GM19328 (cell line): Measurements from ENCODE around the gene MAML2.
A peak's percentile ranks its signal among the peaks of the same experiment; 100 is the strongest.

Experiments used
- ATAC-seq: cut with Tn5 transposase; IDR thresholded peaks from one replicate; pipeline ENCODE4 v1.9.1; 2021; ENCODE audit warnings: mild to moderate bottlenecking, moderate library complexity; ENCODE audit not compliant: unreplicated experiment

MAML2 gene

DNA sequence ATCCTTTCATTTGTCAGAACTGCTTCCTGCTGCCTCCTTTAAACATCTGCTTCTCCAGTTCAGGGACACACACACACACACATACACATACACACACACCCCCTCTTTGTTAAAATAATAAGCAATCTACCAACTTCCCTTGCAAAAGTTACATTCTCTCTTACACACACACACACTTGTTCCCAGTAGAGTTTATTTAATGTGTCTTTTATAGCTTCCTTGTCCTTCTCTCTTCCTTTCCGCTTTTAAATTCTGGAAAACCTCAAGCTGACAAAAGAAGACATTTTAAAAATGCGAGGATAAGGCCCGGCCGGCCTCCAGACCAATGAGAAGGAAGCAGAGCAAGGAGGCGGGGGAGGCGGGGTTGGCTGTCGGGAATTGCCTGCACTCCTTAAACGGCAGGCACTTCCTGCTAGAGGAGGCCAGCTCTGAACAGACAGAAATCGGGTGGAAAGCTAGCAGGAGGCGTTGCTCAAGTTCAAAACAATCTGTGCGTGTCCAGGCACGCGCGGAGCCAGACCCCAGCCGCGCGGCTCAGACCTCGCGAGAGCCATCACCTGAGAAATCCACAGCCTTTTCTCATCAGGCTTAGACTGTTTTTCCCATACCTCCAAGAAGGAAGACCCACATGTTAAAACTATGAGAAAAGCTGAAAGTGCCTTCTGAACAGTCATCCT, 99.9 kb downstream of the MAML2 start:
- ATAC-seq = peak; percentile 94

DNA sequence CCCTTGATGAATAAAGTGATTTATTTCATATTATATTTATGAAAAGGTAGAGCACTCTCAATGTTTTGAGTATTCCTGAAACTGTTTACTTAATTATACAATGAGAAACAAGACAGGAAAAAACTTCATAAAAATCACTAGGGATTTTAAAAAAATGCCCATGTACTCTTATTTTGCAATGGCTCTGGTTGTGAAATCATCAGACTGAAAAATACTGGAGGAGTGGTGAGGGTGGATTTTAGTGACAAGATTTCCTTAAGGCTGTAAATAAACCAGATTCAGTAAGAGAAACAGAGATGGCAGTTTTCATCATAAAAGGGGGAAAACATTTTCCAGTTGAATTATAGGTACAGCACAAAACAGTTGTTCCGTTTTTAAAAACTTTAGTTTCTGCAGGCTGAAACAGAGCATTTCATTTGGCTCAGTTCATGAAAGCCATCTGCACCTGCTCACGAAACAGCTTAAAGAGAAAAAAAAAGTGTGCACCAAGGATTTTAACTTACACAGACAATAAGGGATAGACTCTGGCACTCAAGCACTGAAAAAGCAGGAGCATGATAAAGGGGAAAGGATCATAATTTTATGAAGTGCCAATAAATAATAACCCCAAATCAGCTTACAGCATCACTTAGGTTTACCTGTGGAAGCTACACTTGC, 100.7 kb downstream of the MAML2 start:
- no peak for ATAC-seq

DNA sequence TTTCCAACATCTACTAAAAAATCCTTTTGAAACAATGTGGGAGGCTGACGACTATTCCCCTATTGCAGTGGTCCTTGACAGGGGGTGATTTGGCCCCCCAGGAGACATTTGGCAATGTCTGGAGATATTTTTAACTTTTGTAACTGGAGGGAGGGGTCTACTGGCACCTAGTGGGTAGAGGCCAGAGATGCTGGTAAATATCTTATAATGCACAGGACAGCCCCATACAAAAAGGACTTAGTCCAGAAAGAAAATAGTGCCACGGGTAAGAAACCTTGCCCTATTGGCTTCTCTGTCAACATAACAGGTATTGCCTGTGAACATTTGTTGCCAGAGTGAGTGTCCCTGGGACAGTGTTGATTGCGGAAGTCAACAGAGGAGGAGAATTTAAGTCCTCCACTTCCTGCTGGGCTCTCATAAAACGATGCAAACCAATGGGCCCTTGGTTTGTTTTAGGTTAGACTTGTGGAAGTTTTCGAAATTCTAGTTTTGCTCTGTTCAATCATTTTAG, 101.6 kb downstream of the MAML2 start:
- no peak for ATAC-seq

DNA sequence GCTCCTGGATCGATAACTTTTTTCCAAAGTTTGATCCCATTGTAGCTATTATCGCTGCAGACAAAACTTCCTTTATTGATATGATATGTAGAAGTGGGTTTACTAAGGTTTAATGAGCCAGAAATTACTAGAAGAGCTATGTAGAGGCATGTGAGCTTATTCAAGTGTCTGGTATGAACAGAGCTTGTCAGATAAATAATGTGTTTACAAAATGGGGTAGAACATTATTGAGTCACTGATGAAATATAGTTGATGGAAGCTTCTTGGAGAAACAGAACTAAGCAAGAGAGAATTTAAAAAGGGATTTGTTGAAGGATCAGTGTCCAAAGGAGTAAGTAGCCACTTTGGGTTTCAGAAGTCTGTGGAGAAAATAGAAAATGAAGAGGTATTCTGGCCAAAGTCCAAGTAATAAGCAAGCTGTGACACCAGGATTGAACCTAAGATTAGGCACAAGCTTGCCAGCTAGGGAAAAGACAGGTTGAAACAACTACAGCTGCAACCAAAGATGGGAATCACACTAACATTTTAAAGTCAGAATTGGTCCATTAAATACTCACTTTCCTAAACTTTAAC, 104.3 kb downstream of the MAML2 start:
- ATAC-seq = no peak

DNA sequence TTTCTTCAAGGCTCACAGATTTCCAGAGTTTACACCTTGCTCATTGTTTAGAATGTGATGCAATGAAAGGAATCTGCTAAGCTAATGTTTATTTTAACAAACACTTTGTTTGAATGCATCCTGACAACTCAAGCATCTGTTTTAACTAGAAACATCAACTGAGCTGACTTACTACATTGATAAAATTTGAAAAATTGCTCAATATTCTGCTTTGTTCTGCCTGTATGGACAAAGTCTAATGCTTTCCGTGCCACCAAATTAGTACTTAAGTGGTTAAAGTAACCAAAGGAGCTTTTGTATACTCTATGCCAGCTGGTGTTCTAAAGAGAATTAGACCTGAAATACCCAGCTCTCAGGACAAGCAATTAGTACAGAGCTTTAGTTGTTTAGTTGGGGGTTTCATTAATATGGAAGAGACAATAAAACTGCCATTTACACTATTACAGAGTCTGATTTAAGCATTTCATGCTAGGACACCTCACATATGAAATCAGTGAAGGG, 105.2 kb downstream of the MAML2 start:
- ATAC-seq = no peak

DNA sequence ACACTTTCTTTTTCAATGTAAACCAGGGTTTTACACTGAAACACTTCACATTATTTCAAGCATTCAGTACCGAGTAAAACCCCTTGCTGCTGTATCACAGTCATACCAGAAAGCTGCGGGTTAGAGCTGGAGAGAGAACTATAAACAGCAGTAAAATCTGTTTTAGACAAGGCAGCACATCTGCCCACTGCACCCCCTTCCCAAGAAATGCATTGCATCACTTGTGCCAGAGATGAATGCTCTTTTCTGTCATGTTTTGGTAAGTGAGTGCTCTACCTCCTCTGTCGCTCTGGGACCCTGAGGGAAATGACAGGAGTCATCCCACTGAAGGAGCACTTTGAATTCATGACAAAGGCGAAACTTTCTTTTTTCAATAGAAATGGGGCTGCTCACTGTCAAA, 107.2 kb downstream of the MAML2 start:
- peak; percentile 85 for ATAC-seq

DNA sequence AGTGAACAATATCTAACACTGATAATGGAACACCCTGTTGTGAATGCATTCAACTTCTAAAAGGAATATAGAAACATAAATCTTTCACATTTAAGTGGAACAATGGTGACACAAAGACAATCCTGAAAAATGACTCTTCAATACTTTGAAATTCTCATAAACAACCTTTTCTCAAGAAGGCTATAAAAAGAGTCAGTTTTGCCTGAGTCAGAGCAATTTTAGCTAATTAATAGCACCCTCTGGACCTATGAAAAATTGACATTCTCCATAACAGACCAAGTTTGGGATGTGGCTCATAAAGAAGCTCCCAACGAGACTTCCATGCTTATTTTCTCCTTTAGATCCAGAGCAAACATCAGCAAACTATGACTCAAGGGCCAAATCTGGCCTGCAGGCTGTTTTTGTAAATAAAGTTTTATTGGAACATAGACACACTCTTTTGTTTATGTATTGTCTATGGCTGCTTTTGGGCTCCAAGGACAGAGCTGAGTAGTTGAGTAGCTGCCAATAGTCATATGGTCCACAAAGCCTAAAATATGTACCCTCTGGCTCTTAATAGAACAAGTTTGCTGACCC, 108.0 kb downstream of the MAML2 start:
- peak; percentile 1 for ATAC-seq

DNA sequence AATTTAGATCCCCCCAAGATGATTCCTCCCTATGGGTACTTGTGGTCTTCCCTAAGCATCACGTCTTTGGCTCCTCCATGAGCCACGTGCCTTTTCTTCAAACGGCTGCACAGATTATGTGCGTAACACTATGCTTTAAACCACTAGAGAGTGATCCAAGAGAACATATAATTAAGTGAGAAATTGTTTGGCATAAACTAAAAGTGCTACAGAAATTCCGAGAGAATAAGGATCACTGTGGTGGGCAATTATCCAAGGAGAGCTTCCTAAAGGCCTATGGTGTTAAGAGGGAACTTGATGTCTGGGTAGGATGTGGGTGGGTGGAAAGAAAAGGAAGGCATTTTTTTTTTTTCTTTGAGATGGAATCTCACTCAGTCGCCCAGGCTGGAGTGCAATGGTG, 110.9 kb downstream of the MAML2 start:
- ATAC-seq = no peak

DNA sequence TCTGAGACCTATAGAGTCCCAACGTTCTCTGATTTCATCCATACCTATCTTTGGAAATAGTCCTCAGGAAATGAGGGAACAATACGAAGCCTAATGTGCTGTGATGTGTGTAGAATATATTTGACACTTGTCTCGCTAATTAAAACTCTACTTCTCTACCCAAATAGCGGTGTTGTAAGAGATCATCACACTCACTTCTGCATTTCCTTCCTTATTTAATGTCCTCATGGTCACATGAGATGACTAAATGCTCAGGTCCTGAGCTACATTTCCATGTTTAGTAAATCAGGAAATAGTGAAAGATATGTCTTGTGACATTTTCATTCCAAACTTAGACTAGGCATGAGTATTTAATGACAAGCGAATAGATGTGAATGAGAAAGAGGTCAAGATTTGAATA, 112.3 kb downstream of the MAML2 start:
- no peak for ATAC-seq

DNA sequence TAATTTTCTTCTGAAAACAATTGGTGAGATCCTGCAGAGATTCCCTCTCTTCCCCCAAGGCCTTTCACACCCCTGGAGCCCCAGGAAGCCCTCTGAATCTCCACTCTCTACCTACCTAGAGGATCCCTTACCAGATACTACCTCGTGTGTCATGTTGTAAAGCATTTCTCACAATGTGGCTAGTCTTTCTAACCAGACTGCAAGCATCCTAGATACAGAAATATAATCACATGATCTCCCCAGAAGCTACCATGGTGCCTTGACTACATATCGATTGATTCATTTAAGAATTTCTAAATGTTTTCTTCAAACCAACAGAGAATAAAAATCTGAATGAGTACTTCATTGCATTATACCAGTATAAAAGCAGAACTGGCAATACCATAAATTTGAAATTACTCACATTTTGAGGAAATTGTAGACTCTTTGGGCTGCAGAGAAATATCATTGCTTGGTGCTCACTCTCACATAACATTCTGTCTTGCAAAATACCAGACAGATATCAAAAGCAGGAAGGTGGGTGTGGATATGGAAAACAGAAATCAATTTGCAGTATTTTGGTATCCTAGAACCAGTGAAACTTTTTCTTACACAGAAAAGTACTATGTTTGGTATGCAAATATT, 113.5 kb downstream of the MAML2 start:
- no peak for ATAC-seq

DNA sequence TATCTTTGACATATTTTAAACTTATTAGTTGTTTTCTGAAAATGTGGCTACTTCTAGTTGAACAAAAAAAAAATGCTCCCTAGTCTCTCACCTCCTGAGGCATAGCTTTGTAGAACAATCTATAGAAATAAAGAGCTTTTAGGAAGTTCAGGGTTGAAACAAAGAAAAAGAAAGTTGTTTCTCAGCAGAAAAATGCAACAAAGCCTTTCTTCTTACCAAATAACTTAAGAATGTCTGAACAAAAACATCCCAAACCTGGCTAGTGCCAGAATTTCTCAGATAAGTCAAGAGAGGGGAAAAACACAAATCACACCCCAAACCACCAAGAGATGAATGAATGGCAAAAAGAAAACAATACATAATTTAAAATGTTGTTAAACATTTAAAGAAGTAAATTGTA, 114.1 kb downstream of the MAML2 start:
- no peak for ATAC-seq

DNA sequence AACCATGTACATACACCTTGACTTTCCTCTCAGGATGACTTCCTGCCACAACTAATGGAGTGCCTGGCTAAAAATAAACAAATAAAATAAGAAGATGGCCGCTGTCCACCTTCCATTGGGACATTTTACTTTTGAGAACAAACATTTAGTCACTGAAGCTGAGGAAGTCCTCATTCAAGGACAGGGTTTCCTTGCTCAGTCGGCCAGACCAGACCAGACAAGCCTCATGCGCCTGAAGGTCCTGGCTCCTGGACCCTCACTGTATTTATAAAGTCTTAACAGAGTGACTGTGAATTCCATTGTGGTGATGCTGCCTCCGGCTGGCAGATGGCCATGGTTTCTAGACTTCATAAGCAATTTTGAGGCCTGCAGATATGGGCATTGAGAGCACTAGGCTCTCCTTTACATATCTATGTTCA, 114.5 kb downstream of the MAML2 start:
- no peak for ATAC-seq

DNA sequence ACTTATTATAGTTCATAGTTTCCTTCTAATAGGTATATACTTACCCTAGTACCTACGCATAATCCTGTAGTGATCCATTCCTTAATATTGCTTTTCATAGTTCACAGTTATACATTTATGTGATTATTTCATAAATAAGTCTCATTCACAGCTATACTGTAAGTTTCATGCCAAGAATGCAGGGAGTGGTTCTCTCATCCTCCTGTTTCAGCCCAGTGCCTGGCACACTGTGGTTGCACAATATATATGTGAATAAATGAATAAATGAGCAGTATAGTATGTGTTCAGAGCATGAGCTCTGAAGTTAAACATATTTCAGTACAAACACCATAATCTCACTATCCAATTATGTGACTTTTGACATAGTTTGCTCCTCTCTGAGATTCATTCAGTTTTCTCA, 115.8 kb downstream of the MAML2 start:
- no peak for ATAC-seq

DNA sequence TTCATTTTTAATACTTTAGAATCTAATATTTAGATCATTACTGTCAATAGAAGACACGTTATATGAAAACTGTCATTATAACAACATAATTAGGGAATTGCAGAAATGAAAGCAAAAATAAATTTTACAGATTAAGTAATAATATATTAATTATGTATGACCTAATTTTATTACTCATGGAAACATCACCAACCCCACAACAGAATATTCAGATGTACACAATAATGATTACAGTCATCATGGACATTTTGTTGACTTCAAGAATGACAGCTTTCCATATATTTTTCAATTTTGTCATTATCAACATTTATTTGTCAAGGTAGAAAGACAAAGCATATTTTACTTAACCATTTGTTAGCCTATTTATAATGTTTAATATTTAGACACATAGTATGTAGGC, 119.9 kb downstream of the MAML2 start:
- no peak for ATAC-seq

DNA sequence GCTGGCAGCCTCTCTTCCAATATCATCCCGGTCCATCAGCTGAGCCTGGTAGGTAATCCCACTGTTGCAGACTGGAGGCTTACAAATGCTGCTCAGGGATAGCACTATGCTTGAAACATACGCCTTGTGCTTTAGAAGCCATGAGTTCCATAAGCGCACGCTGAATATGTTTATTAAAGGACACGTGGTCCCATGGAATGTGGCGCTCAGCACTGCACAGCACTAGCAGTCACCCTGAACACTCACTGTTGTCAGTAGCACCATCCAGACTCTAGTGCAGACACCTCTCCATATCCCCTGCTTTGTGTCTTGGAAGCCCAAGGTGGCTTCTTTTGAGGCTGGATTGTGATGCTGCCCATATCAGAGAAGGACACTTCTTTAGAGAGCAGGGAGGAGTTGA, 120.9 kb downstream of the MAML2 start:
- ATAC-seq = no peak

DNA sequence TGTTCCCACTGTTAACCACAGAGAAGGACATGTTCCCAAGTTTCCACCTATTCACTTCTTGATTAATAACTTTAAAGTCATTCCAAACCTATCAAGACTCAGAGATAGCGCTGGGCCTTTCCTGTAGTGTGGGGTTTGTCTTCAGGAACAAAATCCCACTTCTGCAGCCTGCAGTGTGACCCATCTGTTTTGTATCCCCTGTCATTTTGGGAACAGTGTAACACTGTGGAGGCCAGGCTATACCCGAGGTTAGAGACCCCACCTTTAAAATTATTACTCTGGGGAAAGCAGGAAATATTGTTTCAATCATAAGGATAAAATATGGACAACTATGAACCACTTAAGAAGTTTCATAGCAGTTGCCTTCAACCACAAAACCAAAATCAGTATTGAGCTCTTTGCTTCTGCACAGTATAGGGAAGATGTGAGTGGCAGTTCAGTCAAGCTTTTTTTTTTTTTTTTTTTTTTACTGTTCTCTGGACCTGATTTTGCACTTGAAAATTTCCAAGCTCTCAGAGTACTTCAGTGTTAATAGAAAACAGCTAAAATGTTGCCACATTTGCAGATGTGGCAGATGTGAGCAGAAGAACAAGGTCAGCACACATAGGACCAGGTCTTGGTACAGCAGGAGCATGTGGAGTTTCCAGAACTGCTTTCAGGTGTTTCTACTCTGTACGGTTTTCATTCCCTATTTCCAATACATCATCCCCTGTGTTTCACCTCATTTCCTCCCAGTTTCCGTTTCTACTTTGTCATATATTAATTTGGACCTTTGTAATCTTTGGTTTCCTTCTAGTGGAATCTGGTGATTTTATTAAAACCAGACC, 121.5 kb downstream of the MAML2 start:
- no peak for ATAC-seq

DNA sequence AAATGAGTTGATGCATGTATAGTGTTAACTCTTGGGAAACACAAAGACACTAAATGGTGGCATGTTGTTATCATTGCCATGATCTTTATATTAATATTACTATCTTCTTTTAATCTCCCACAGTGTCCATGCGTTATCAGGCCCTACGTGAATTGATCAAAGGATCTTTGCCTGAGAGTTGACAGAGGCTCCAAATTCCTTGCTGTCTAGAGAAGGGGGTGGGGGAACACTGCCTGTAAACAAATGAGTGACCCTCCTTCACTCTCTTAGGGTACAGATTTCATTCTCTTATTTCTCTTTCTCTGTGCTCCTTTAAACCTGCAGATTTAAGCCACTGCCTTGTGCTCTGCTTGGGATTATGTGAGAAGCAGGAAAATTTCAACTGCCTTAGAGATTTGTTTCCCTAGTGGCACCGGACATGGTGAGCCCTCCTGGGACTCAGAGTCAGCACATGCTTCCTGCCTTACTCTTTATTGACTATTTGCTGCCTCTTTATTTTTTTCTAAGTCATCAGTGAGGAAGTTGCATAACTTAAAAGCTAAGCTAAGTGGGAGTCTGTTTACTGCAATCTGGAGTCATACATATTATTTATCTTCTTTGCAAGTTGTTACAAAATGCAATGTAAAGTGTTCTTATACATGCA, 122.9 kb downstream of the MAML2 start:
- ATAC-seq = no peak

DNA sequence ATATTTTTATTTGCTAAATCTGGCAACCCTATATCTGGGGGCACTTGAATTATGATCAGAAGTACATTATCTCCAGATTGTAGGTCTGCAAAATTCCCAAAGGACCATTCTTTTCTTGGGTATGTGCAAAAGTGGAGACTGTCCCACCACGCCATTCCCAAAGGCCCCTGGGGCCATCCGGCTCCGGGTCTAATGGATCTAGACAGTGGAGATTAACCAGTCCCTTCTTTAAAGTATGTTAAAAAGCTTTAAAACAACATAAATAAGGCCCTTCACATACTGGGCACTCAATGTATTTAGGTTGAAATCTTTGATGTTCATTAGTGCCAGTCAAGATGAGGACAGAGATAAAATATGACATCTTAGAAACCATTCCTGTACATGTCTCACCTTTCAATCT, 124.1 kb downstream of the MAML2 start:
- no peak for ATAC-seq

DNA sequence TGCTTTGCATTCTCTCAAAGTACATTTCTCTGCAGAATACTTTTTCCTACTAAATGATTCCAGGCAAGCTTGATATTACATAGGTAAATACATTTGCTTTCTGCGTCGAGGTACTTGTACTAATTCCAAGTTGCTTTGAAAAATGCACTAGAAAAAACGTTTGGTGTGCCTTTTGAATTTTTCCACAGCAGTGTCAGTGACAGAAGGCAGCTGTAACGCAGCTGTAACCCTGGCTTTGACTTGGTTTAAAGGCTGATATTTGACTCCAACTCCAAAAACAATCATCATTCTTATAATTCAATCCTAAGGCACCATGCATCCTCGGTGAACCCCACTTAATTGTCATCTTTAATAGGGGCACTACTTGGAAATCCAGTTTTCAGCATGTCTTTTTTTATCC, 125.0 kb downstream of the MAML2 start:
- no peak for ATAC-seq

DNA sequence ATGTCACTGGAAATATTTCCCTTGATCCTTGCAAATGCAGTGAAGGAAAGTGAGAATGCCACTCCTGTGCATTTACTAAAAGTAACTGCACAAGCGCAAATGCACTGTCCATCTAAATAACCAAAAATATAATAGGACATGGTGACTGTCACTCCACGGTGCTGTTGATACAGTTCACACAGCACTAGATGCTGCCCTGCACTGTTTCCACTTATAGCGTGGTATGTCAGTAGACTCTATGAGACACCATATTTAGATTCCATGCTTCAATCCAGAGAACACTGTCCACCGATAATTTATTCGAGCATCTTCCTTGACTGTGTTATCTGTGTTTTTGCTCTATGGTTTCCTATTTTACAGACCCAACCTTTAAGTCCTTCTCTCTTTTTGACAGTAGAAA, 125.8 kb downstream of the MAML2 start:
- ATAC-seq = no peak
